GM12865 (cell line): ENCODE results near the gene TMEM240.
"Not testable (repeated sequence)": the region's sequence is repeated elsewhere in the genome, so short reads cannot be mapped to it uniquely, and the experiment has no call there.

Source experiments
- DNase-seq: peaks from one replicate; pipeline ENCODE4 v3.0.0; 2010; ENCODE audit warnings: low read depth
- H3K4me3 ChIP-seq: 2 replicates; pipeline ENCODE4 v1.5.1; 2011; ENCODE audit warnings: mild to moderate bottlenecking, low read depth, low read length, control low read depth
- TF ChIP-seq, protein P1 (sequence below): IDR thresholded peaks from 2 replicates; pipeline ENCODE4 v1.5.1; 2011; ENCODE audit warnings: low read length, control low read depth, low read depth, inconsistent platforms; ENCODE audit not compliant: insufficient read depth; ENCODE audit errors: missing control alignments

The TMEM240 gene

GRCh38 chr1:1527092-1527816 lies 13.2 kb downstream of the TMEM240 start:
- TF ChIP-seq, protein P1, sequence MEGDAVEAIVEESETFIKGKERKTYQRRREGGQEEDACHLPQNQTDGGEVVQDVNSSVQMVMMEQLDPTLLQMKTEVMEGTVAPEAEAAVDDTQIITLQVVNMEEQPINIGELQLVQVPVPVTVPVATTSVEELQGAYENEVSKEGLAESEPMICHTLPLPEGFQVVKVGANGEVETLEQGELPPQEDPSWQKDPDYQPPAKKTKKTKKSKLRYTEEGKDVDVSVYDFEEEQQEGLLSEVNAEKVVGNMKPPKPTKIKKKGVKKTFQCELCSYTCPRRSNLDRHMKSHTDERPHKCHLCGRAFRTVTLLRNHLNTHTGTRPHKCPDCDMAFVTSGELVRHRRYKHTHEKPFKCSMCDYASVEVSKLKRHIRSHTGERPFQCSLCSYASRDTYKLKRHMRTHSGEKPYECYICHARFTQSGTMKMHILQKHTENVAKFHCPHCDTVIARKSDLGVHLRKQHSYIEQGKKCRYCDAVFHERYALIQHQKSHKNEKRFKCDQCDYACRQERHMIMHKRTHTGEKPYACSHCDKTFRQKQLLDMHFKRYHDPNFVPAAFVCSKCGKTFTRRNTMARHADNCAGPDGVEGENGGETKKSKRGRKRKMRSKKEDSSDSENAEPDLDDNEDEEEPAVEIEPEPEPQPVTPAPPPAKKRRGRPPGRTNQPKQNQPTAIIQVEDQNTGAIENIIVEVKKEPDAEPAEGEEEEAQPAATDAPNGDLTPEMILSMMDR: no peak
- no peak for DNase-seq
- H3K4me3 ChIP-seq: no peak overlapping the region

- not testable (repeated sequence) for DNase-seq, H3K4me3 ChIP-seq
Measured at GRCh38 chr1:1526476-1526875, 13.9 kb downstream of the TMEM240 start.

DNA sequence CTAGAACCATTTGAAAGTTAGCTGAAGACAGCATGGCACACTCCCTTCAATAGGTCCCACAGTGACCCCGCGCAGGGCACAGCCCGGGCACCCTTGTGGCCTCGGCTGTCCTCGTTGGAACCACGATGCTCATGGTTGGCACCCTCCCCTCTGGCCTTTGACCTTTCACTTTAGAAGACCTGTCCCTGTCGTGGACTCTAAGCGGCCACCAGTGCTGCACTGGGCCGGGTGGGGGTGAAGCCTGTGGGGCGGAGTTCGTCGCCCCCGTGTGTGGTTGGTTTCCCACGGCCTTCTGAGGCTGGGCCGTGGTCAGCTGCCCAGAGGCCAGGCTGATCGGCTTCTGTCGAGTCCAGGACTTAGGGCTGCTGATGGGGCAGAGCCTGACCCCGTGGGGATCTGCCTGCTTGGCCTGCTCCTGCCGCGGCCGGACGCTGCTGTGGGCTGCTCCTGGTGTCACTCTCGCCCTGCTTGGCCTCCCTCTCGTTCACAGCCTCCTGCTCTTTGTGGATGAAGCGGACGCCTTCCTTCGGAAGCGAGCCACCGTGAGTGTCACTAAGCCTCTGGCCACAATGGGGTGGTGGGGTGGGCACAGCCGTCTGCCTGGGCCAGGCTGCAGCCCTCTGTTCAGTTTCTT lies 15.6 kb downstream of the TMEM240 start:
- not testable (repeated sequence) for DNase-seq, H3K4me3 ChIP-seq

DNA sequence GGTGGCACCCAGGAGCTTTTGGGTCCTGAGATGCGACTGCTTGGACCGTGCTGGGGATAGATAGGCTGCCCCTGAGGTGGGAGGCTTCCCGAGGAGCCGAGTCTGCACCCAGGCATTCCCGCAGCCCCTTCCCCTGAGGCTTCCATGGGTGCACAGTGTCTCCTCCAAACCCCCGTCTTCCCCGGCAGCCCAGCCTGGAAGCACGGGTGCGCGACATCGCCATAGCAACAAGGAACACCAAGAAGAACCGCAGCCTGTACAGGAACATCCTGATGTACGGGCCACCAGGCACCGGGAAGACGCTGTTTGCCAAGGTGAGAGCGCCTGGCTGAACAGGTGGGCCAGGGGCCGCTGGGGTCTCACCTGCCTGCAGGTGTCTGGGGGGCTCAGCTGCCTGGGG lies 16.8 kb downstream of the TMEM240 start:
- not testable (repeated sequence) for H3K4me3 ChIP-seq, DNase-seq

GRCh38 chr1:1523226-1523625 lies 17.2 kb downstream of the TMEM240 start:
- not testable (repeated sequence) for H3K4me3 ChIP-seq, DNase-seq

DNA sequence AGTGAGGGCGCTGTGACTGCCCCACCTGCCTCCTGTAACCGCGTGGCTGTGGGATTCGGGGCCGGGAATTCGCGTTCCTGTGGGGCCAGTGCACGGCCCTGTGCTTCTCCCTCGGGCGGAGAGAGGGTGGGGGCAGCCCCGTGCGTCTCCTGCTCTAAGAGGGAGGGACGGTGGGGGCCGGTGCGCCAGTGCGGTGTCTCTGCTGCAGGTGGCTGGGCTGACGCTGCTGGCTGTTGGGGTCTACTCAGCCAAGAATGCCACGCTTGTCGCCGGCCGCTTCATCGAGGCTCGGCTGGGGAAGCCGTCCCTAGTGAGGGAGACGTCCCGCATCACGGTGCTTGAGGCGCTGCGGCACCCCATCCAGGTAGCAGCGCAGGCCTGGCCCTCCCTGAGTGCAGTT lies 17.9 kb downstream of the TMEM240 start:
- not testable (repeated sequence) for DNase-seq, H3K4me3 ChIP-seq

DNA sequence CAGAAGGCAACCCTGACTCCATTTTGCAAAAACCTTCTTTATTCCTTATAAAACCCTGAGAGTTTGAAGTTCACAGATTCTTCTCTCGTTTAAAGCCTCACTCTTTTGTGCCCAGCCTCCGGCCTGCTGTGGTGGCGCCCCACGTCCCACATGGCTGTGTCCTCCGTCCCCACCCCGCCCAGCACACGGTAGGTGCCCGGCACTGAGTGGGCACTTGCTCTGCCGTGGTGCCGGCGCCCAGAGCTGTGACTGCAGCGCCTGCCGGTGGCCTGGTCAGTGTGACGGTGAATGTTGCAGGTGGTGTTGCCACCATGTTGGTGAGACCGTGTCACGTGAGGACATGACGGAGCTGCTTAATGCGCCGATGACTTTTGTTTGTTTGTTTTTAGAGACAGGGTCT lies 19.1 kb downstream of the TMEM240 start:
- no peak overlapping the region for H3K4me3 ChIP-seq
- no peak for DNase-seq
- TF ChIP-seq, protein P1: no peak

DNA sequence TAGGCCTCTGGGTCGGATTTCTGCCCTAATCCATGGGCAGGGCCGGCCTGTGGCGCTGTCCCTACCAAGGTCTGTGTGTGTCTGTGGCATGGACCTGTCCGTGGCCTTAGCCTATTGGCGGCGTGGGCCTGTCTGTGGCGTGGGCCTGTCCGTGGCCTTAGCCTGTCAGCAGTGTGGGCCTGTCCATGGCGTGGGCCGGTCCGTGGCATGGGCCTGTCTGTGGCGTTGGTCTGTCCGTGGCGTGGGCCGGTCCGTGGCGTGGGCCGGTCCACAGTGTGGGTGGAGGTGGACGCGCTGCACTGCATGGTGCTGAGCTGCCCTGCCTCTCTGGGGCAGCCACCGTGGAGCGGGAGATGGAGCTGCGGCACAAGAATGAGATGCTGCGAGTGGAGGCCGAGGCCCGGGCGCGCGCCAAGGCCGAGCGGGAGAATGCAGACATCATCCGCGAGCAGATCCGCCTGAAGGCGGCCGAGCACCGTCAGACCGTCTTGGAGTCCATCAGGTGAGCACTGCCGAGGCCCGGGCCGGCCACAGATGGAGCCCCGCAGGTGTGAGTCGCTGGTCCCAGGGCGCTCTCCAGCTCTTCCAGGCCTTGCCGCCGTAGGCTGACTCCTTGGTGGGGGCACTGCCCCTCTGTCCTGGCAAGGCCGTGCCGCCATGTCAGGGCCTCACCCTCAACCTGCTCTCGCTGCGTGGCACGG lies 20.5 kb downstream of the TMEM240 start:
- not testable (repeated sequence) for DNase-seq, H3K4me3 ChIP-seq

- not testable (repeated sequence) for H3K4me3 ChIP-seq, DNase-seq
Measured at GRCh38 chr1:1518621-1519007, 21.8 kb downstream of the TMEM240 start.

GRCh38 chr1:1517973-1518620 lies 22.3 kb downstream of the TMEM240 start:
- H3K4me3 ChIP-seq: no peak overlapping the region
- TF ChIP-seq, protein P1: no peak
- no peak for DNase-seq

DNA sequence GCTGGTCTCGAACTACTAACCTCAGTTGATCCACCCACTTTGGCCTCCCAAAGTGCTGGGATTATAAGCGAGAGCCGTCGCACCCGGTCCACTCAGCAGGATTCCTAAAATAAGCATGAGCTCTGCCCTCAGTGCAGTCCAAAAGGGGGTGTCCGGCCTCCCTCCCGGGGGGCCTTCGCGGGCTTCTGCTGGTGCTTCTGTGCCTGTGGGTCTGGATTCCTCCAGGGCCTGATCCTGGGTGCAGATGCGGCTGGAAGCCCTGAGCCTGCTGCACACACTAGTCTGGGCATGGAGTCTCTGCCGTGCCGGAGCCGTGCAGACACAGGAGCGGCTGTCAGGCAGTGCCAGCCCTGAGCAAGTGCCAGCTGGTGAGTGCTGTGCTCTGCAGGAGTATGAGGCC lies 23.5 kb downstream of the TMEM240 start:
- H3K4me3 ChIP-seq: not testable (repeated sequence)

DNA sequence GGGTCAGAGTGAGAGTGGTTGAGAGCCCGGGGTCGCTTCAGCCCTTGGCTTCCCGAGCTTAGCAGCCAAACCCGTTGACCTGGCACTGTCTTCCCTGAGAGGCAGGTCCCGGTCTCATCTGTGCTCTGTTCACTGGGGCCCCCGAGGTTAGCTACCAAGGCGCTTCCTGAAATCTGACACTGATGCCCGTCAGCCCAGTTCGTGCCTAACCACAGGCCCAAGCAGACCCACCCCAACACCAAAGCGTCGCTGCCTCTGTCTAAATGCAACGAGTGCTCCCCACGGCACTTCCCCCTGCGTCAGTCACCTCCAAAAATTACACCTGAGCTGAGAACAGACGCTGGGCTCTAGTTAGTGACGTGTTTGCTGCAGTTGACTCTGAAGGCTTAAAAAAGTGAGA lies 26.0 kb downstream of the TMEM240 start:
- DNase-seq, H3K4me3 ChIP-seq: not testable (repeated sequence)

More for the DNA sequence above, 23.5 kb downstream of the TMEM240 start:
- DNase-seq: not testable (repeated sequence)

- DNase-seq, H3K4me3 ChIP-seq: not testable (repeated sequence)
Measured at GRCh38 chr1:1513675-1514074, 26.7 kb downstream of the TMEM240 start.

GRCh38 chr1:1512425-1512824 lies 28.0 kb downstream of the TMEM240 start:
- DNase-seq: peak; percentile 15
- H3K4me3 ChIP-seq: peak overlapping the region; percentile 65
